ENCODE data around the gene ST8SIA2. TPM values are rescaled to one million over a fixed set of nuclear protein-coding genes. Genes with fewer than 3 reads are reported as not detected.

Gene ST8SIA2
- total and polyA plus RNA-seq, 4 donors, result not detected

DNA sequence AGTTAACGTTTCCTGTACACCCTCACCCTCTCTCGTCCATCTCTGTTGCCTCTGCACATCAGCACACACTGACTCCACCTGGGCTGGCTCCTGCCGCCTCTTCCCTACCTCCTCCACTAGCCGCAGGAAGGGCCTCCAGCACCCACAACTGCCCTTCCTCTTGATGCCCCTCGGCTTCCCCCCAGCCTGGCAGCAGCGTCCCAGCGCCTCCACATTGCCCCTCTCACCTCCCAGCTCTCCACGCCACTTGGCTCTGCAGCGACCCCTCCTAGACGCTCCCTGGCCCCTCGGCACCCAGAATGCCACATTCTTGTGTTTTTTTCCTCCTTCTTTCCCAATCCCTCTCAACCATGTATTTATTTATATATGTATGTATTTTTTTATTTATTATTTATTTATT lies 73.6 kb downstream of the ST8SIA2 start:
- H3K4me3 ChIP-seq (ENCODE audit: low read depth in 1 of 3, low read length in 3 of 3), result no peak overlapping the region
- H3K27ac ChIP-seq (ENCODE audit: low read depth in 1 of 2, low read length in 2 of 2), result no peak overlapping the region
- DNase-seq (ENCODE audit: low spot score), result no peak
- H3K9me3 ChIP-seq (ENCODE audit: control insufficient read depth in 4 of 4, low read length in 3 of 4), result no peaks in the 10 kb centered on the region
- H3K4me1 ChIP-seq (ENCODE audit: control insufficient read depth in 4 of 4, insufficient read depth in 4 of 4, low read length in 3 of 4), result no peaks in the 10 kb centered on the region
- WGBS, result 87% methylated on average over 11 of the region's 11 CpGs
- TF ChIP-seq, protein P1, sequence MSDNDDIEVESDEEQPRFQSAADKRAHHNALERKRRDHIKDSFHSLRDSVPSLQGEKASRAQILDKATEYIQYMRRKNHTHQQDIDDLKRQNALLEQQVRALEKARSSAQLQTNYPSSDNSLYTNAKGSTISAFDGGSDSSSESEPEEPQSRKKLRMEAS (IDR thresholded peaks at IDR 0.05), result no peak
- TF ChIP-seq HNF4A (conservative IDR thresholded peaks at IDR 0.05), result no peak
- no peak for TF ChIP-seq FOXA2 (IDR thresholded peaks at IDR 0.05)
- no peak for TF ChIP-seq SP1 (IDR thresholded peaks at IDR 0.05)
- H3K36me3 ChIP-seq (ENCODE audit: control insufficient read depth in 4 of 4, insufficient read depth in 3 of 4, low read depth in 1 of 4, low read length in 3 of 4), result no peaks in the 10 kb centered on the region
- H3K27me3 ChIP-seq (ENCODE audit: control insufficient read depth in 4 of 4, insufficient read depth in 4 of 4, low read length in 3 of 4), result no peaks in the 10 kb centered on the region
- no peak overlapping the region for H3K9ac ChIP-seq (ENCODE audit: low read depth in 1 of 2, low read length in 2 of 2)

DNA sequence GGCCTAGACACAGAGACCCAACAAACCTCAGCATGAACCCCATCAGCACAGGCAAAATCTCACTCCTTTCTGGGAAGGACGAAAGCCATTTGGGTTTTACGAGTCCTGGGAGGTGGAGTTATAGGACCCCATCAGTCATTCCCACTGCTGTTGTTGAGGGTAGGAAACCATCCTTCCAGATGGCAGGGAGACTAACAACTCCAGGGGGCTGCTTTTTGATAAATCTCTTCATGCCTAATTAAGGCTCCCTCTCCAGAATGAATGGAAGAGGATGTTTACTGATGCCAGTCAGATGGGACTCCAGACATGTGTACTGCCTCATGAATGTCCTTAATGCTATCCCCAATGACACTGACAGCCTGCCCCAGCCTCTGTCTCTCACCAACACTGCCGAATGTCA lies 75.3 kb downstream of the ST8SIA2 start:
- Histone ChIP-seq H3K36me3 (ENCODE audit: control insufficient read depth in 4 of 4, insufficient read depth in 3 of 4, low read depth in 1 of 4, low read length in 3 of 4) (no peaks in the 10 kb centered on the region), H3K27ac (ENCODE audit: low read depth in 1 of 2, low read length in 2 of 2) (no peak overlapping the region), H3K9ac (ENCODE audit: low read depth in 1 of 2, low read length in 2 of 2) (no peak overlapping the region), H3K27me3 (ENCODE audit: control insufficient read depth in 4 of 4, insufficient read depth in 4 of 4, low read length in 3 of 4) (no peaks in the 10 kb centered on the region), H3K4me1 (ENCODE audit: control insufficient read depth in 4 of 4, insufficient read depth in 4 of 4, low read length in 3 of 4) (no peaks in the 10 kb centered on the region), H3K9me3 (ENCODE audit: control insufficient read depth in 4 of 4, low read length in 3 of 4) (no peaks in the 10 kb centered on the region), H3K4me3 (ENCODE audit: low read depth in 1 of 3, low read length in 3 of 3) (no peak overlapping the region)
- DNase-seq (ENCODE audit: low spot score), result no peak
- WGBS, result 71% methylated on average over 3 of the region's 3 CpGs
- TF ChIP-seq, protein P1 (IDR thresholded peaks at IDR 0.05), result no peak
- TF ChIP-seq, protein P2, sequence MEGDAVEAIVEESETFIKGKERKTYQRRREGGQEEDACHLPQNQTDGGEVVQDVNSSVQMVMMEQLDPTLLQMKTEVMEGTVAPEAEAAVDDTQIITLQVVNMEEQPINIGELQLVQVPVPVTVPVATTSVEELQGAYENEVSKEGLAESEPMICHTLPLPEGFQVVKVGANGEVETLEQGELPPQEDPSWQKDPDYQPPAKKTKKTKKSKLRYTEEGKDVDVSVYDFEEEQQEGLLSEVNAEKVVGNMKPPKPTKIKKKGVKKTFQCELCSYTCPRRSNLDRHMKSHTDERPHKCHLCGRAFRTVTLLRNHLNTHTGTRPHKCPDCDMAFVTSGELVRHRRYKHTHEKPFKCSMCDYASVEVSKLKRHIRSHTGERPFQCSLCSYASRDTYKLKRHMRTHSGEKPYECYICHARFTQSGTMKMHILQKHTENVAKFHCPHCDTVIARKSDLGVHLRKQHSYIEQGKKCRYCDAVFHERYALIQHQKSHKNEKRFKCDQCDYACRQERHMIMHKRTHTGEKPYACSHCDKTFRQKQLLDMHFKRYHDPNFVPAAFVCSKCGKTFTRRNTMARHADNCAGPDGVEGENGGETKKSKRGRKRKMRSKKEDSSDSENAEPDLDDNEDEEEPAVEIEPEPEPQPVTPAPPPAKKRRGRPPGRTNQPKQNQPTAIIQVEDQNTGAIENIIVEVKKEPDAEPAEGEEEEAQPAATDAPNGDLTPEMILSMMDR (IDR thresholded peaks at IDR 0.05; ENCODE audit: low read depth, low read length, missing input control), result no peak
- no peak for TF ChIP-seq EGR1 (IDR thresholded peaks at IDR 0.05; ENCODE audit: low read depth in 2 of 2)
- TF ChIP-seq FOXA2 (IDR thresholded peaks at IDR 0.05), result no peak
- no peak for TF ChIP-seq FOXA1 (IDR thresholded peaks at IDR 0.05)
- no peak for TF ChIP-seq TAF1 (conservative IDR thresholded peaks at IDR 0.05)
- TF ChIP-seq SP1 (IDR thresholded peaks at IDR 0.05), result no peak
- no peak for TF ChIP-seq GABPA (IDR thresholded peaks at IDR 0.05 in 1 of 2, conservative IDR thresholded peaks at IDR 0.05 in 1 of 2)
- no peak for TF ChIP-seq HNF4G (IDR thresholded peaks at IDR 0.05)
- TF ChIP-seq, protein P3, sequence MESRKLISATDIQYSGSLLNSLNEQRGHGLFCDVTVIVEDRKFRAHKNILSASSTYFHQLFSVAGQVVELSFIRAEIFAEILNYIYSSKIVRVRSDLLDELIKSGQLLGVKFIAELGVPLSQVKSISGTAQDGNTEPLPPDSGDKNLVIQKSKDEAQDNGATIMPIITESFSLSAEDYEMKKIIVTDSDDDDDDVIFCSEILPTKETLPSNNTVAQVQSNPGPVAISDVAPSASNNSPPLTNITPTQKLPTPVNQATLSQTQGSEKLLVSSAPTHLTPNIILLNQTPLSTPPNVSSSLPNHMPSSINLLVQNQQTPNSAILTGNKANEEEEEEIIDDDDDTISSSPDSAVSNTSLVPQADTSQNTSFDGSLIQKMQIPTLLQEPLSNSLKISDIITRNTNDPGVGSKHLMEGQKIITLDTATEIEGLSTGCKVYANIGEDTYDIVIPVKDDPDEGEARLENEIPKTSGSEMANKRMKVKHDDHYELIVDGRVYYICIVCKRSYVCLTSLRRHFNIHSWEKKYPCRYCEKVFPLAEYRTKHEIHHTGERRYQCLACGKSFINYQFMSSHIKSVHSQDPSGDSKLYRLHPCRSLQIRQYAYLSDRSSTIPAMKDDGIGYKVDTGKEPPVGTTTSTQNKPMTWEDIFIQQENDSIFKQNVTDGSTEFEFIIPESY (IDR thresholded peaks at IDR 0.05), result no peak
- TF ChIP-seq YY1 (IDR thresholded peaks at IDR 0.05), result no peak
- no peak for TF ChIP-seq JUND (IDR thresholded peaks at IDR 0.05)

DNA sequence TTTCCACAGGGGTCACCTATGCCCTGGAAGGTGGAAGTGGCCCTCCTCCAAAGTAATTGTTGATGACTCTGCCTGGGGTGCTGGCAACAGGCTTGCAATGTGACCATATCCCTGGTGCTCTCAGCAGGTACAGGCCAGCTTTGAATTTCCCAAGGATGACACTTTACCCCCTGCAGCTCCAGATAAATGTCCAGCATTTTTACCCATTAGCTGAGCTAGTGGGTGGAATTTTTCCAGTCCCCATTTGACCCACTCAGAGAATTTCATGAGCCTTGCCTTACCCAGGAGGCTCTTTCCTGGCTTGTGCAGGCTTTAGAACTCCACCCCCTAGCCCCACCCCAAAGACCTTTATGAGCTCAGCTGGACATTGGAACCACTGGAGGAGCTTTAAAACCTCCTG lies 77.6 kb downstream of the ST8SIA2 start:
- Histone ChIP-seq H3K4me1 (ENCODE audit: control insufficient read depth in 4 of 4, insufficient read depth in 4 of 4, low read length in 3 of 4) (no peaks in the 10 kb centered on the region), H3K9me3 (ENCODE audit: control insufficient read depth in 4 of 4, low read length in 3 of 4) (no peaks in the 10 kb centered on the region), H3K4me3 (ENCODE audit: low read depth in 1 of 3, low read length in 3 of 3) (no peak overlapping the region), H3K9ac (ENCODE audit: low read depth in 1 of 2, low read length in 2 of 2) (no peak overlapping the region), H3K36me3 (ENCODE audit: control insufficient read depth in 4 of 4, insufficient read depth in 3 of 4, low read depth in 1 of 4, low read length in 3 of 4) (no peaks in the 10 kb centered on the region), H3K27me3 (ENCODE audit: control insufficient read depth in 4 of 4, insufficient read depth in 4 of 4, low read length in 3 of 4) (no peaks in the 10 kb centered on the region), H3K27ac (ENCODE audit: low read depth in 1 of 2, low read length in 2 of 2) (no peak overlapping the region)
- DNase-seq (ENCODE audit: low spot score), result no peak
- no peak for TF ChIP-seq HNF4A (conservative IDR thresholded peaks at IDR 0.05)
- TF ChIP-seq, protein P1 (IDR thresholded peaks at IDR 0.05), result no peak
- TF ChIP-seq RAD21 (IDR thresholded peaks at IDR 0.05), result no peak
- TF ChIP-seq JUND (IDR thresholded peaks at IDR 0.05), result no peak
- no peak for TF ChIP-seq NR2F2 (IDR thresholded peaks at IDR 0.05)
- TF ChIP-seq, protein P2 (IDR thresholded peaks at IDR 0.05; ENCODE audit: low read depth, low read length, missing input control), result no peak
- TF ChIP-seq EGR1 (IDR thresholded peaks at IDR 0.05; ENCODE audit: low read depth in 2 of 2), result no peak
- TF ChIP-seq, protein P4, sequence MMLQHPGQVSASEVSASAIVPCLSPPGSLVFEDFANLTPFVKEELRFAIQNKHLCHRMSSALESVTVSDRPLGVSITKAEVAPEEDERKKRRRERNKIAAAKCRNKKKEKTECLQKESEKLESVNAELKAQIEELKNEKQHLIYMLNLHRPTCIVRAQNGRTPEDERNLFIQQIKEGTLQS (IDR thresholded peaks at IDR 0.05), result no peak
- no peak for TF ChIP-seq FOXA1 (IDR thresholded peaks at IDR 0.05)
- no peak for TF ChIP-seq YY1 (IDR thresholded peaks at IDR 0.05)
- no peak for TF ChIP-seq SP1 (IDR thresholded peaks at IDR 0.05)
- TF ChIP-seq RXRA (IDR thresholded peaks at IDR 0.05), result no peak
- no peak for TF ChIP-seq FOXA2 (IDR thresholded peaks at IDR 0.05)
- TF ChIP-seq GABPA (IDR thresholded peaks at IDR 0.05 in 1 of 2, conservative IDR thresholded peaks at IDR 0.05 in 1 of 2), result no peak
- no peak for TF ChIP-seq HNF4G (IDR thresholded peaks at IDR 0.05)
